ENCODE results near the gene ARHGEF12. TPM values are rescaled to one million over a fixed set of nuclear protein-coding genes. Genes with fewer than 3 reads are reported as not detected.

The ARHGEF12 gene
- total RNA-seq, 4 donors from 2014 or later: 64.4 to 108 (median 88.3) TPM

GRCh38 chr11:120376547-120377182, 40.5 kb downstream of the ARHGEF12 start:
- TF ChIP-seq CTCF (IDR thresholded peaks at IDR 0.05; ENCODE audit: low read depth): no peak

DNA sequence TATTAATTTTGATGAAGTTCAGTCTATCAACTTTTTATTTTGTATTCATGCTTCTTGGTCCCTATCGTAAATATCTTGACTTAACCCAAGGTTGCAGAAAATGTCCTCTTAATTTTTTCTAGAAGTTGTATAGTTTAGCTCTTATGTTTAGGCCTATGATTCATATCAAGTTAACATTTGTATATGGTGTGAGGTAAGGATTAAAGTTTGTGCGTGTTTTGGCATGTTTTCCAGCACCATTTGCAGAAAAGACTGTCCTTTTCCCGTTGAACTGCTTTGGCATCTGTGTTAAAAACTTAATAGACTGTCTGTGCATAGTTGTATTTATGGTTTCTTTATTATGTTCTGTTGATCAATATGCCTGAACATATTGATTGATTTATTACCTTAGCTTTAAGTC, 42.3 kb downstream of the ARHGEF12 start:
- no peak for TF ChIP-seq CTCF (IDR thresholded peaks at IDR 0.05; ENCODE audit: low read depth)

GRCh38 chr11:120381401-120381800, 45.2 kb downstream of the ARHGEF12 start:
- TF ChIP-seq CTCF (IDR thresholded peaks at IDR 0.05; ENCODE audit: low read depth): no peak

GRCh38 chr11:120383518-120384155, 47.4 kb downstream of the ARHGEF12 start:
- no peak for TF ChIP-seq CTCF (IDR thresholded peaks at IDR 0.05; ENCODE audit: low read depth)

DNA sequence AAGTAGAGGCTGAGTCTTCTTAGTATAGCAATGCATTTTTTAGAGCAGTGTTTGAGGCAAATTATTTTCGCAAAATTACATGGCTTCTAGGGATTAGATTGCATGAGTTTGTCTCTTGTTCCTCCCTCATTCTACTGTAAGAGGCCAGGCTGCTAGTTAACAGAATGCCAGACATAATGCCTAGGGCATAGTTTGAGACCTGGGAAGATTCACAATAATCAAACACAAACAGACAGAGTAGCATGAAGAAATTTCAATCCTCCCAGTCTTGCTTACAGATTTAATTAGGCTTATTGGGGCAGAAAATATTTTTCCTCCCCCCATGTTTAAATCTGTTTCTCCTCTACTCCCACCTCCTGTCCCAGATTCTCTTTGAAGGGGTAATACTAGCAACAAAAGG, 48.3 kb downstream of the ARHGEF12 start:
- no peak for TF ChIP-seq CTCF (IDR thresholded peaks at IDR 0.05; ENCODE audit: low read depth)

DNA sequence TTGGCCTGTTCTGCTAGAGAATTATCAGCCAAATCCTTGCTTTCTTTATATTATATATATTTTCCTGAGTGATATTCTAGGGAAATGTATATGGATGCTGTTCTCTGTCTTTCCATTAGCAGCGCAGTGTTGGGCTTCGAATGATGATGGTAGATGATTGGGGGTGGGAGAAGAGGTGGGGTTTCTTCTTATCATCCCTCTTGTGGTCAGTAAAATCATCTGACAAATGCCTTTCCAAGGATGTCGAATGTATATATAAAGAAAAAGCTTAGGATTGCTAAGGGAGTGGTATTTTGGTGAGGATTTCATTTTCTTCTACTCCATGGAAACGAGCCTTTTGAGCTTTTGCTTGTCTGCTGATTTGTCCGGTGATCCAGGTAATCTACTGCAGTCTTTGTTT, 48.9 kb downstream of the ARHGEF12 start:
- TF ChIP-seq CTCF (IDR thresholded peaks at IDR 0.05; ENCODE audit: low read depth): no peak

GRCh38 chr11:120385655-120386054, 49.4 kb downstream of the ARHGEF12 start:
- TF ChIP-seq CTCF (IDR thresholded peaks at IDR 0.05; ENCODE audit: low read depth): no peak

Measured in subcutaneous adipose tissue (tissue), 4 donors.